ENCODE measurements around the gene SMYD3.
A peak's percentile ranks its signal among the peaks of the same experiment; 100 is the strongest.

SMYD3 gene

DNA sequence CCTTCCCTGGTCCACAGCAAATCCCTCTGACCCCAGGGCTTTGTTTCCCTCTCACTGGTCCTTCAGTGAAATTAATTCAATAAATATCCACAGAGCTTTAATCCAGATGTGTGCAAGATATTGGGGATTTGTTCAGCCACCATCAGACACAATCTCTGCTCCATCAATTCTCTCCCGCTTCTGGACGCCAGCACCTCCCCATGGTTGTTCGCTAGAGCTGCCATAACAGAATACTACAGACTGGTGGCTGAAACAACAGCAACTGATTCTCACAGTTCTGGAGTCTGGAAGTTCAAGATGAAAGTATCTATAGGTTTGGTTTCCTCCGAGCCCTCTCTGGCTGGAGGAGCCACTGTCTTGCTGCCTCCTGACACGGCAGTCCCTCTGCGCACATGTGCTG lies 303.9 kb downstream of the SMYD3 start:
- DNase-seq = no peak

DNA sequence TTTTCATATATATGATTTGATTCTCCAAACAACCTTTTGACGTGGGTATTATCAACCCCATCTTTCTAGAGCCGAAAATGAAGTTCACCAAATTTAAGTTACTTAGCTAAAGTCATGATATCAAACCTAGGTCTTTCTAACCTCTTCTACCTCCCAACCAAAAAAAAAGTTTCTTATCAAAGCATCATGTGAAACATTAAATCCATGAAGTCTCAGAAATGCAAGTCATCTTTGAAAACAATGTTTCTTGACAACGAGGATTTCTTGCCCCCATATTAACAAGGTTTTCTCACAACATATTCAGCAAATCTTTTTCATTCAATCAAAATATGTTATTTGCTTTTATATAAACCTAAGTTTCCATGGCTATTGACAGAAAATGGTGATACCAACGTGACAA lies 306.3 kb downstream of the SMYD3 start:
- DNase-seq = no peak

DNA sequence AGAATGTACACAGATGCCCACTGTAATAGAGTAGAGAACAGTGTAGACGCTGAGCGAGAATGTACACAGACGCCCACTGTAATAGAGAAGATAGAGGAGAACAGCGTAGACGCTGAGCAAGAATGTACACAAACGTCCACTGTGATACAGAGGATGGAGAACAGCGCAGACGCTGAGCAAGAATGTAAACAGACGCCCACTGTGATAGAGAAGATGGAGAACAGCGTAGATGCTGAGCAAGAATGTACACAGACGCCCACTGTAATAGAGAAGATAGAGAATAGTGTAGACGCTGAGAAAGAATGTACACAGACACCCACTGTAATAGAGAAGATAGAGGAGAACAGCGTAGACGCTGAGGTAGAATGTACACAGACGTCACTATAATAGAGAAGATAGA lies 306.9 kb downstream of the SMYD3 start:
- no peak for DNase-seq

DNA sequence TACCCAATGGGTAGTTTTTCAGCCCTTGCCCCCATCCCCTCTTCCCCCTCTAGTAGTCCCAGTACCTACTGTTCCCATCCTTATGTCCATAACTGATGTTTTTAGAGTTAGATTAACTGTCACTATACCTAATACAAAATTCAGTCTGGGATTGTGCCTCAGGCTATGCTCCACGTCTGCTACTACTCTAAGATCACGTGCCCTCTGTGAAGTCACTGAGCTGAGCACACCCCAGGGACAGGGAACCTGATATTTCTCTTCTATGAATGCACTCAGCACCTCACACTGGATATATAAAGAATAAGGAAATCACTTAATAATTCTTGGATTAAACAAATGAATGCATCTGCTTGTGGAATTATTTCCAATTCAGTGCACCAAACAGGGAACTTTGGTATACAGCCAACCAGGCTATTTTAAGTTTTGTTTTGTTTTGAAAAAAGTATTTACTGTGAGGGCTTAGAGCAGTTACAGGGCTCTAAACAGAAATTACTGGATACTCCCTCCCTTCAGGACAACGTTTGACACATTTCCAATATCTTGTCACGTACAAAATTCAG lies 307.9 kb downstream of the SMYD3 start:
- no peak for DNase-seq

DNA sequence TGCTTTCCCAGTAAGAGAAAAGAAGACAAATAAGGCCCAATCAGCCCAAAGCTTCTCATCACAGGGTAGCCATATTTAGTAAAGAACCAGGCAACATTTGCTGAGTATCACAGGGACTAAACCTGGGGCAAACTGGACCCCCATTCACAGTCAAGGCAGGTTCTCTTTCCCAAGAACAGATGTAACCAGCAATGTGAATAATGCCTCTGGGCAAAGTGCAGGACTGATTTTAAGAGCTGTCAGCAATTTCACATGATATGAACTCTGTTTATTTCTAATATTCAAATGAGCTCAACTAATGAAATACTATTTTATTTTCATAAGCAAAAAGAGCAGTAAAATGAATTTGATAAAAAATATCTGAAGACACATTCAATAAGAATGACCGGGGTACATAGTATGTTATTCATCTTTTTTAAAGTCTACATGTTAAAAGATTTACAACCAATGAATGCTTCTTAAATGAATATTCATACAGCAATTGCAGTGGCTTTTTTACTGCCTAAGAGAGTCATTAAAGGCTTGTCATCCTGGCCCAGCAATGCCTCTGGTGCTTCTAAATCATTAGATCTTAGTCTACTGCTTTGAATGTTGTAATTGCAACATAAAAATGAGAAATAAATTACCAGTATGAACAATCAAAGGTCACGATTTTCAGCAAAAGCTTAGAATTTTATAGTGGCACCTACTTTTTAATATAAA lies 308.8 kb downstream of the SMYD3 start:
- DNase-seq = no peak

DNA sequence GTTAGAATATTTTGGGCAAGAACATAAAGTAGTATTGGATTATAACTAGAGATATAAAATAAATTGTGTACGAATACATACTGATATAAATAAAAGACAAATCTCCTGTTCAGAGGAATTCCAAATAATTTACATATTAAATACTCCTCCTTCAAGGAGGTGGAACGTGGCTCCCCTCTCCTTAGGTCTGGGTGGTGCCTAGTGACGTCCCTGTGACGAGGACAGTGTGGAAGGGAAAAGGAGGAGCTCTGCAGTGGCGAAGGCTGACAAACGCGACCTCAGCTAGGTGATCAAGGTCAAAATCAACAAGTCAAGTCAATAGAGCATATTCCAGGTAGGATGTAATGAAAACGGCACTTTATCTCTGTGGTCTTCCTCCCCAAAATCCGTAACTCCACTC lies 310.0 kb downstream of the SMYD3 start:
- DNase-seq = no peak

DNA sequence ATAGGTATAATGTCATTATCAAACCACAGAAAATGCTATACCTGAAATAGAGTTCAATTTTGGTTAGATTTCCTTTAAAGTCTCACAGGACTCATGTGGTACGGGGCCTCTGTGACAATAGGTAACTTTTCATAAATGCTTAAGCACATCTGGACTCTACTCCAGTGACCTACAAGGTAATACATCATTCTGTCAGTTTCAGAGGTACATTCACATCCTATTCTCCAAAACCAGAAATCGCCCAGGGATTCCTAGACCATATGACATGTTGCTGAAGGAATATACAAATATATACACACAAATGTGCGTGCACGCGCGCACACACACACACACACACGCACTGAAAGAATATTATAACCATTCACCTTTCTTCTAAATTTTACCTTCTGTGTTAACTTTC lies 311.8 kb downstream of the SMYD3 start:
- DNase-seq = no peak

DNA sequence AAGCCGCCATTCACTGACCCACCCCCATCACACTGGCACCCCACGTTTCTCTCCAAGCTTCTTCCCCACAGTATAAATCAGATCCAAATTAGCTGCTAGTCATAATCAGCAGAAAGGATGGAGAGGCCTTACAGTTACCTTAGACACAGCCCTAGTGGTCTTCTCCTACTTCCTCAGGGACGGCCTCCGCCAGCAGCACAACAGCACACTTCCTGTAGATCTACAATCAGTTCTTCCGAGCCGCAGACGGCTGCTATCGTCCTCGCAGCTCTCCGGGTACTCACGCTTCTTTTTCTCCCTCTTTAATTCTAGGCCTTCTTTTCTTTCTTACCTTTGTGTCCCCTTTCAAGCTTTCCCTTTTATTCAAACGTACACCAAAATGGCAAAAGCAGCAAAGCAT lies 313.5 kb downstream of the SMYD3 start:
- DNase-seq = no peak

DNA sequence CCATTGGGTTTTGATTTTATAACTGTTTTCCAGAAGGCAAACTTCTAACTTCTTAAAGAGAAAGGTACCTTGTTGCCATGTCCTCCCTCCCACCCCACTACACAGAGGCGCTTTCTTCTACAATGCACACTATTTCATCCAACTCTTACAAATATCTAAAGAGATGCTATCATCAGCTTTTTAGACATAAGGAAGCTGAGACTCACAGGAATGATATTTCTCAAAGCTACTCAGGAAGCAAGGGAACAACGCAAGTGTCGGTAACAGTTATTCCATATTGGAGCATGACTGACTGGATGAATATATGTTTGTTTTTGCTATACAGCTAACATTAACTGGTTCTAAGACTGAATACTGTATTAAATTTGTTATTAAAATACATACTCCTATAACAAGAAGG lies 318.0 kb downstream of the SMYD3 start:
- DNase-seq = no peak

DNA sequence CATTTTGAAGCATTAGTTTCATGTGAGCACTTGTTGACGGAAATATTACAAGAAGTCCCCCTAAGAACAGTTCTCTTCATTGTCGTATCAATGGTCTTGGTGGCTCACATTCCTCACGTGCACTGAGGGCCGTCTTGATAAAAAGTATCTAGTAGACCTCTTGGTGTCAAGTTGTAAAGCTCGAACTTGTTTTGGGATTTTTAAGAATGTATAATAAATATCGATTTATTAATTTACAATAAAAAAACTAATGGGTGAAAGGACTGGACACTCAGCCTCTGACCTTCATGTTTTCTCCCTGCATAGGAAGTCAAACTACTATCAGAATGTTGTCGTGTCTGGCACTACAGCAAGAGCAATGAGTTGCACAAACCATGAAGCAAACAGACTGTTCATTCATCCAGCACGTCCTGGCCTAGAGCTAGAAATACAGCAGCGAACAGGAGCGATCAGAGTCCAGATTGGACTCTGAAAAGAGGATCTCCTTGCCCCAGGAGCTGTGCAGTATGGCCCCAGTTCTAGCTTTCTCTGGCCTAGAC lies 319.2 kb downstream of the SMYD3 start:
- DNase-seq = no peak

DNA sequence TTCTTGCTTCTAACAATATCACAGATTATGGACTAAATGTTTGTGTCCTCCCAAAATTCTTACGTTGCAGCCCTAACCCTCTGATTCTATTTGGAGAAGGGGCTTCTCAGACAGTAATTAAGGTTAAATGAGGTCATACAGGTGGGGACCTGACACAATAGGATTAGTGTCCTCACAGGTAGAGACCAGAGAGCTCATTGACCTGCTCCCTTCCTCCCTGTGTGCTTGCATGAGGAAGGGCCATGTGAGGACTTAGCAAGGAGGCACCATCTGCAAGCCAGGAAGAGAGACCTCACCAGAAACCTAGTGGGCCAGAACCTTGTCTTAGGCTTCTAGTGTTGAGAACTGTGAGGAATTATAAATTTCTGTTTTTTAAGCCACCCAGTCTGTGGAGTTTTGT lies 322.6 kb downstream of the SMYD3 start:
- no peak for DNase-seq

DNA sequence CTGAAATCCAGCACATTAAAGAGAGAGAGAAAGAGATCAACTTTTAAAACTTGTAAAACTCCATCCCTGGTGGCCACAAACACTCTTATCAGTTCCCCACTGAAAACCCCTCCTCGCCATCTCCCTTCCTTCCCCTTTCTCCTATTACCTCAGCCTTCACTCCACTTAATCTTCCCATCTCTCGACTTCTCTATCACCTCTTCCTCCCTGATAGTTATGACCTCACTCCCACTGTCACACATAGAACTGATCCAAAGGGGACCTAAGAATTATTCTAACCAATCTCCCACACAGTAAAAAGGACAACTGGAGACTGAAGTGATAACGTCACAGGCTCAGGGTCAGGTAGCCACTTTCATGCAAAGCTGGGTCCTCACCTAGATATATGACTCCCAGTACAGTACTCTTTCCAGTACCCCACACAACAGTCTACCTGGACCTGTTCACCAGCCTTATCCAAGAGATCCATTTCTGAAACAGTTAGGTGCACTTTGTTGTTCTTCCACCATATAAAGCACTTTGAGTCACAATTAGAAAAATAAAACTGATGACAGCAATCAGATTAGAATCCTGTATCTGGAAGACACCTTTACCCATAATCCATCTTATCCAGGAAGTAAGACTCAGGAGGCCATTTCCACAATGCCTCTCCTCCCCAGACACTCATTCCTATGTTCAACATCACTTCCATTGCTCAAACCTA lies 324.8 kb downstream of the SMYD3 start:
- DNase-seq = no peak

DNA sequence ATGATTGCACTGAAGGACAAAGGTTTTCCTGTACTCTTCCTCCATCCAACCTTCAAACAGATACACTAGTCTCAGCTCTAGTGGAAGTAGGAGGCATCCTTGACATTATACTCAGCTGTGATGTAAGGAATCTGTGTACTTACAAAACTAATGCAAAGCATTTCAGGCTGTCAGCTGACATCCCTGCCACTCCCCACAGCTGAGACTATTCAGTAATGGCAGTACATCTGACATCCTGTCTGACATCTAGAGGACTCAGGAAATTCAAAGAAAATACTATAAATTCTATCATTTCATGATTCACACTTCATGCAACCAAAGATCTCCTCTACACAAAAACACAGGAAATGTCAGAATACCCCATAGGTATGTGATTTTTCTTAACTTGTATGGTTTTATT lies 325.8 kb downstream of the SMYD3 start:
- peak; percentile 8 for DNase-seq

DNA sequence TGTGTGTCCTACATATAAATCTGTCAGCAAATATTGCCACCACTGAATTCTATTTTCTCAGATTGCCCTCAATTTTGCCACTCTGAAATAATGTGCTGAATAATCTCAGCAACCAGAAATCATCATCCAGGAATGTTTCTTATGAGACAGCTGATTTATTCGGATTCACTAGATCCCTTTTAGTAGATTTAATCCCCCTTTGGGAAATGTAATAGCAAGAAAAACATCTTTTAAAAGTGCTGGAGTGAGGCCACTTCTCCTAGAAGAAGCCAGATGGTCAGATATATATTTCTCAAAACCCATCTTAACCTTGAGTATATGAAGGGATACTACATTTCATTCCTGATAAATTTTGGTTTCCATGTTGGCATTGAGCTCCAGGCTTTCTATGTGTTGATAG lies 327.7 kb downstream of the SMYD3 start:
- no peak for DNase-seq

DNA sequence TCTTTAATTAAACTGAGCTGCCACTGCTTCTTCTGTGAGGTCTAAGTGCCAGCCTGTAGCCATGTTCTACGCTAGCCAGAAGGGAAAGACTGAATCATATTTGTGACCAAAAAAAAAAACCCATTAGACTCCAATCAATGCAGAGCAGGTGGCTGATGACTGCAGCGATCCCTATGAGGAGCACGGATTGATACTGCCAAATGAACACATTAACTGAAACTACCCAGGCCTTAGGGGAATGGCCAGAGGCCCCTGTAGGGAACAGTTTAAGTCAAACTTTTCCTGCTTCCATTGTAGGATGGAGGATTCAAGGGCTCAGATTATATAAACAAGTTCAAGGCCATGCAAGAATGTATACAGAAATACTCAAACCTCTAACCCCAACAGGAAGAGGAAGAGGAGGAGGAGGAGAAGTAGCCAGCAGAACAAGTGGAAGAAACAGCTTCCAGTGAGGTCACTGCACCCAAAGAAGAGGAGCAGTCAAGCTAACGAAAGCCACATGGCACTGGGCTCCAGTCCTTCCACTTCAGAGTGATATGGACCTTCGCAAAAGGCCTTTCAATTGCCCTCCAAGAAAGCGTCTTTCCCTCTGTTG lies 328.3 kb downstream of the SMYD3 start:
- no peak for DNase-seq

DNA sequence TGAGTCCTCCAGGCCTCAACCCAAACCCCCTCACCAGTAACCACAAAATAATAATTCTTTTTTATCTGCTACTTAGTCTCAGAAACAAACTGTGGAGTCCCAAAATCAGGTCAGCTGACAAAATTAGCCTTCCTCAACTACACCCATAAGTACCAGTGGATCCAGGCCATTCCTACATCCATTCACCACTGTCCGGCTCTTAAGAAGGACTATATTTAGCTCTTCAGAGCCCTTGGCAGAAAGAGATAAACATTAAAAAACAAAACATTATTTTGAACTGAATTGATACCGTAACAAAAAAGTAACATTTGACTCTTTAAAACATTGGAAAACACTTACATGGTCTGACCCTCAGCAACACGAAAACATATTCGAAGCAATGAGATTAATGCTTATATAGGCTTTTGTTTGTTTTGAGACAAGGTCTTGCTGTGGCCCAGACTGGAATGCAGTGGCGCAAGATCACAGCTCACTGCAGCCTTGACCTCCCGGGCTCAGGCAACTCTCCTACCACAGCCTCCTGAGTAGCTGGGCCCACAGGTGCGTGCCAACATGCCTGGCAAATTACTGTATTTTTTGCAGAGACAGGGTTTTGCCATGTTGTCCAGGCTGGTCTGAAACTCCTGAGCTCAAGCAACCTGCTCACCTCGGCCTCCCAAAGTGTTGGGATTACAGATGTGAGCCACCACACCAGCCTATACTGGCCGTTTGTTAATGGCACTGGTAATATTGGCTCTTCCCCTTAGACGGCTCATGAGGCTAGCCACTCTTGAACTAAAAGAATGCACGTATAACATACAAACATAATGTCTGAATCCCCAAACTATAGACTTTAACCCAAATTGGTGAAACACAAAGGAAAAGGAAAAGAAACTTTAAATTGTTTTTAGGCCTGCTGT lies 330.7 kb downstream of the SMYD3 start:
- DNase-seq = no peak

DNA sequence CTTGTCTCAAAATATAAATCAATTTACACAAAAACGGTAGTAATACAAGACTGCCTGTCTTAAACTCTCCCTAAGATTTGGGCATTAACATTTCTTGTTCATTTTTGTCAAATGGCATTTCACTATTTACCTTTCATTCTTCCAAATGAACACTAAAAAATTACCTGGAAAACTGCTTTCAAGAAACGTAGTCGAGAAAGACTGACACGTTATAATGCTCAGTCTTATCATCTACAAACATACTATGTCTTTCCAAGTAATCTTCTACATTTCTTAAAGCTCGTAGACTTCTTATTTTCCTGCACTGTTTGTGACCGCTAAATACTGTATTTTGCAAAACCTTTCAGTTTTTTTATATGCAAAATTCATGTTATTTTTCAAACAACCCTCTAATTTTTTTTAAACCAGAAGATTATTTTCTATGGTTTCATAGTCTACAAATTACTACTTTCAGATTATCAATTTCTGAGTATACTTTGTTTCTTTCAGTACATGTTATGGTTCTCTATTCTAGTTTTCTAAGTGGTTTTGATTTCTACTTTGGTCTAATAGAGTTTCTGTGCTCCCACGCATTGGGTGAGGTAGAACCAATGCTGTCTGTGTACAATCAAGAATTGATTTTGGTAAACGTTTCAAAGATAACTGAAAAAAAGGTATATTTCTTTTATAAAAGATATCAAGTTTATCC lies 336.4 kb downstream of the SMYD3 start:
- DNase-seq = no peak

DNA sequence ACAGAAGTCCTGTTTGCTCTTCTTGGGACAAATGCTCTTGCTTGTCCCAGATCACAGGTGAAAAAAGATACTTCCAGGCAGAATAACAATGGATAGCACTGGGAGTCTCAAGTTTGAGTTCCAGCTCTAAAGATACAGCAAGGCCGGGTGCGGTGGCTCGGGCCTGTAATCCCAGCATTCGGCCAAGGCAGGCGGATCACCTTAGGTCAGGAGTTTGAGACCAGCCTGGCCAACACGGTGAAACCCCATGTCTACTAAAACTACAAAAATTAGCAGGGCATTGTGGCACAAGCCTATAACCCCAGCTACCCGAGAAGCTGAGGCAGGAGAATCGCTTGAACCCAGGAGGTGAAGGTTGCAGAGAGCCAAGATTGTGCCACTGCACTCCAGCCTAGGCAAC lies 337.6 kb downstream of the SMYD3 start:
- no peak for DNase-seq

DNA sequence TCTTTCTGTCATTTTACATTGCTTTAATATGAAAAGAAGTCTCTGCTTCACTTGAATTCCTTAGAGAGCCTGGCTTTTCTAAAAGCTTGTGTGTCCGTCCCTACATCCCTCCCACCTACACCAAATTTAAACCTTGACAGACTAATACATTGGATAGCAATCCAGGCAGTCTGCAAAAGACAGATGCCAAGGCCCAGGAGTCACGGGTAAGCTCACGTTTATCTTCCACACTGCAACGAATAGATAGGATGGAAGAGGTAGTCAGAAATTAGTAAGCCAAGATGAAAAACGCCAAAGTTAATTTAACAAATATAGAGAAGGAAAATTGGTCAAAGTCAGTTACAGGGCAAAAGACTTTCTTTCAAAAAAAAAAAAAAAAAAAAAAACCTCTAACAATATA lies 338.1 kb downstream of the SMYD3 start:
- DNase-seq = no peak

DNA sequence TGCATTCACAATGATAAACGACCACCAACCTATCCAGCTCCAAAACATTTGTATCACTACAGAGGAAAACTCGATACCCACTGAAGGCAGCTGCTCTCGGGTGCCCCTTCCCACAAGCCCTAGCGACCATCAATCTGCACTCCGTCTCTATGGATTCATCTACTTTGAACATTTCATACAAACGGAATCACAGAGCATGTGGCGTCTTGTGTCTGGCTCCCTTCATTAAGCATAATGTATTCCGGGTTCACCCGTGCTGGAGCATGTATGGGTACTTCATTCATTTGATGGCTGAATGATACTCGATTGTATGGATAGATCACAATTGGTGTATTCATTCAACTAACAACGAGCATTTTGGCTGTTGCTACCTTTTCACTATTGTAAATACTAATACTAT lies 340.2 kb downstream of the SMYD3 start:
- DNase-seq = no peak

DNA sequence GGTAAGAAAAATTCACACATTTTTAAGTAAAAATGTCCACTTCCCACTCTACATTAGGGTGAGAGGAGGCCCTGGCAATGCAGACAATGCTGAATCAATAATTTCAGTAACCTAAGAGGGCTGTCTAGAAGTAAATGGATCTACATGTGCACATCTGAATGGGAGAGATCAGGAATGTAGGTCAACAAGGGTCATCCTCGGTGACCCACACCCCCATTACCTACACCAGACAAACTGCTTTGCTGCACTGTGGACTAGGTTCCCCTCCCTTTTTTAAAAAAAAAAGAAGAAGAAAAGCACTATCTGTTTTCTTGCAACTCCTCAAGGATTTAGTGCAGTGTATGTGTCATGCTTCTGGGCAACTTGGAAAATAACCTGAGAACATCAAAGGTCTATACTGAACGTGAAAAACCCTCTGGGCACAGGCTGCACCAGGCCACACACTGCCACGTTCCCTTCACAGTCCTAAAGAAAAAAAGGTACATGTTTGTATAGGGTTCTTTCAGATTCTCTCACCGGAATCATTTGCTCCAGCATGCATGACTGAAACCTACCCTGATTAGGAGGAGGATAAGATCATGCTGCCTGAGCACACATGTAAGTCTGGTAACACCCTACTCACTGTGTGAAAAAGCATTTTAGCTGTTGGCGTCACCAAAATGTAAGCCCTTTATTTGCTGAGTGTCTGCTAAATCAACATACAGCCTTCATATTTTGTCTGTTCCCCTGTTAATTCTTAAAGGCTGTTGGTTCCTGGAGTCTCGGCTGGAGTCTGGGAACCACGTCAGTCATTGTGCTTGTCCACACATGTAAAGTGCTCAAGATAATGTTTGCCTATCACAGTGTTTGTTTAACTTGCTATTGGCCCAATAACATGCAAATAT lies 341.0 kb downstream of the SMYD3 start:
- no peak for DNase-seq

All from HCEC 1CT (cell line).